Renal pelvis (tissue), 4 donors: ENCODE data around the gene CAMTA1. TPM values are rescaled to one million over a fixed set of nuclear protein-coding genes. Genes with fewer than 3 reads are reported as not detected.
"Not testable (repeated sequence)": the region's sequence is repeated elsewhere in the genome, so short reads cannot be mapped to it uniquely, and the experiment has no call there.

Source experiments
- DNase-seq: peaks from one replicate; pipeline ENCODE4 v3.0.0-alpha.2; 2013
- polyA plus RNA-seq, 3 donors: library from polyadenylated mRNA; unstranded; fragments of 120-200 nt; gene quantifications; one replicate each; pipeline ENCODE4 v1.2.1, GENCODE V29; 2013; ENCODE audit not compliant: insufficient read length in 3 of 3

Gene CAMTA1
- polyA plus RNA-seq, 3 donors = 72.3 to 83.1 (median 76.0) TPM

DNA sequence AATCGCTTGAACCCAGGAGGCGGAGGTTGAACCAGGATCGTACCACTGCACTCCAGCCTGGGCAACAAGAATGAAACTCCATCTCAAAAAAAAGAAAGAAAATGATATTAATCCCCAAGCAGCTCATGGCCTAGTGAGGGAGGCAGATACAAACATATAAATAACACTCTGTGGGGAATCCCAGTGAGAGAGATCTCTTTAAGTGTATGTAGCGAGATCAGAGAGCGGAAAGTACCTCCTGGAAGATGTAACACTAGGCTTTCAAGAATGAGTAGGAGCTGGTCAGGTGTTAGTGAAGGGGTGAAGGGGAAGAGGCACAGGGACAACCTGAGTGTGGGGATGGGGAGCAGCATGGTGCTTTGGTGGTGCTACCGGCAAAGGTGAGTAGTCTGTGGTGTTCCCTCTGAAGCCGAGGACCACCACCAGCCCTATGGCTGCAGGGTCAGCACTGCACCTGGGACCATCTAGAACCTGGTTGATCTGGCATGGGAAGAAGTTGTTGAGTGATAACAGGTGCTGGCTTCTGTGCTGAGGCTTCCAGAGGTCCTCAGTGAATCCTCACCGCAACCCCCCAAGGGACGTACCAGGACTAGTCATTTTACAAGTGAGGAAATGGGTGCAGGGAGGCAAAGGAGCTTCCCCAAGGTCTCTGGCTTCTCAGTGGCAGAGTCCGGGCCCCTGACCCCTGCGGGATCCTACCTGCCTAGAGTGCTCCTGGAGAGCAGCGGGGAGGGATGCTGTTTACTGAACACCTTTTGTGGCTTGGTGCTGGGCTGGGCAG lies 618.2 kb downstream of the CAMTA1 start:
- DNase-seq = no peak

DNA sequence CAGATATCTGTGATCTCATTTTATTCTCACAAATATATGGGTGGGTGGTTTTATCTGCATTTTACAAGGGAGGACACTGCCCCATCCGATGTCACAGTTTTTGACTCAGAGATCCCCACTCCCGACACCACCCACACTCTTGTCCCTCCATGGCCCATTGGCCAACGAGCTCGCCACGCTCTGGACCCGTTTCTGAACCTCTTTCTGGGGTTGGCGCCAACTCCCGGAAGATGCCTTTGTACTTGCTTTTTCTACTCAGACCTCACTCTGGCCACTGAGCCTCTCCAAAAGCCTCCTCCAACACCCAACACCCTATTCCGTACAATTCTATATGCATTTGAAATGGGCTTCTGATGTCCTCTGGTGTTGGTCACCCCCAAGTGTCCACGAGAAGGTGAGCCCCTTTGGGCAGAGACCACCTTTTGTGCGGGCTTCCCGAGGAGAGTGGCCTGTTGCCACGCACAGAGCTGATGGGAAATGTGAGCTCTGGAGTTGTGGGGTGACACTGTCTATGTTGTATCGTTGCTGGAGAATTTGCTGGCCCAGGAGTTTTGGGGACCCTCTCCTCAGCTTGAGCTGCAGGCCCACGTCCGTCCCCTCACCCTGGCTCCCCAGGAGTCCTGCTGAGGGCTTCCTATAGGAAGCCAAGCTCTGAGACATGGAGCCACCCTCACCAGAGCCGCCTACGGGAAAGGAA lies 618.9 kb downstream of the CAMTA1 start:
- DNase-seq = no peak

DNA sequence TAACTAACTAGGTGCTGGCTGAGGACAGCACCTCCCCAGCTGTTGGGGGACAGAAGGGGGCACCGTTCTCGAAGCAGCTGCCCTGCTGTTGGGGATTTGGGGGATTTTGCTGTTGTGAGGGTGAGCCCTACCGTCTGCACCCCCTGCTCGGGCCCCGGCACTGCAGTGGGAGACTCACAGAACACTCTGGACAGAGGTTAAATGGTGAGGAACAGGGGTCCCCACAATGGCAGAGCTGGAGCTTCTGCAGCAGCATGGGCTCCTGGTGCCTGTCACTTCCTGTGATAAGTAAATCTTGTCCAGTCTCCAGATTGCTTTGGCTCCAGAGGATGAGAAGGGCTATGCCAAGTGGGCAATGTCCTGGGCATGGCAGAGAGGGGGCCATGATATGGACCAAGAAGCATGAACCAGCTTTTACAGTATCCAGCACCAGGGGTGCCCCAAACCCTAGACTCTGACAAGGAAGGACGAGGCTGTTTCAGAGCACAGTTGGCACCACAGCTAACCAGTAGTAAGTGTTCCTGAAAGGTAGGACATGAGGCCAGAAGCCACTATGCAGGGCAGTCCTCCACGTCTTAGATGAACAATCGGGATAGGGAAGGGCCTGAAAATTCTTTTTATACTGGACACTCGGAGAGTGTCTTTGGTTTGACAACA lies 620.7 kb downstream of the CAMTA1 start:
- no peak for DNase-seq

DNA sequence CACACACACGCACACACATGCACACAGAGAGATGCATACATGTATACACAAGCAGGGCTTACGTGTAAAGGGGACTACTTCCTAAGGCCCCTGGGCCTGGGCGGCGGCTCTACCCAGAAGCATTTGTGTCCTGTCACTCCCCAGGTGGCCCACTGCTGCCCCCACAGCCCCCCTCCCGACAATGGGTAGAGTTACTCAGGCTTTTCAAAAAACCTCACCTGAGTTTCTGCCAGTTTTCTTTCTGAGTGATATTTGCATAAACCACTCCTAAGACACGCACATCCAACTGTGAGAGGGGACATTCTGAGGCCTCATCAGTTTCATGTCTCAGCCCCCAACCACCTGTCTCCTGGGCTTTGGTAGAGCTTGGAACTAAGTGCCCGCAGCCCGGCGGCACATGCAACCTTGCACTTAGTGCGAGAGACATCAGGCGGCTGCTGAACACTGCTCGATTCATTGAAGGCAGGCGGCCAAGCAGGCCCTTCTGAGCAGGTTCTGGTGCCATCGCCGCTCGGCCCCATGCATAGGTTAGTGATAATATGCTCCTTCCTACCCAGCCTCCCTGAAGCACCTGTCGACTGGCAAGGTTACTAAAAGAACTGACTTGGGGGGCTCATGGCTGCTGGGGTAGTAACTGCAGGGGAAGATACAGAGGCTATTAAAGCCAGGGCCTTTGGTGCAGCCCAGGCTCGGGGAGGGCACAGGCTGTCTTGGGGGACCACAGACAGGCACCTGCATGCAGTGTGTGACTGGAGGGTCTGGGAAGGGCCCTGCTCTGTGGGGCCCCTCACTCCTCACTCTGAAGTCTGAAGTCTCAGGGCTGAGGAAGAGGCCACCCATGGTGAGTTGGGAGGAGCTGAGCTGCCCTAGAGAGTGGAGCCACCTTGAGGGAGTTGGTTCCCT lies 621.6 kb downstream of the CAMTA1 start:
- no peak for DNase-seq

- no peak for DNase-seq
These were observed 622.3 kb downstream of the CAMTA1 start for GRCh38 chr1:7407544-7407895.

GRCh38 chr1:7407980-7408770 lies 622.9 kb downstream of the CAMTA1 start:
- DNase-seq = no peak

- DNase-seq = no peak
These were observed 623.5 kb downstream of the CAMTA1 start for GRCh38 chr1:7408771-7409150.

DNA sequence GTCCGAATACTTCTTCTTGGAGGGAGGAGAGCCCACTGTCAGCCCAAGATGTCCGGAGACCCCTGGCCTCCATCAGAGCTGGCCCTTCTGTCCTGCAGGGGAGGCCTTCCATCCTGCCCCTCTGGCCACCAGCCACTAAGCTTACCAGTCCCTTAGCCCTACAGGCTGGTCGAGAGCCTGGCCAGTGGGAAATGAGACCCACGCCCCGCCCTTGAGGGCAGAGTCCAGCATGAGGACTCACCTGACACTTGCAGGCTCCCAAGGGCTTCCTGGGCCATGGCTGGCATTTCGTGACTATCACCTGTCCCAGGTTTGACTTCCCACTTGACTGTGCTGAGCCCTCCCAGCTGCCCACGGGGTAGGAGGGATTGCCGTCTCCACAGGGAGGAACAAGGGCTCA lies 624.0 kb downstream of the CAMTA1 start:
- DNase-seq = no peak

DNA sequence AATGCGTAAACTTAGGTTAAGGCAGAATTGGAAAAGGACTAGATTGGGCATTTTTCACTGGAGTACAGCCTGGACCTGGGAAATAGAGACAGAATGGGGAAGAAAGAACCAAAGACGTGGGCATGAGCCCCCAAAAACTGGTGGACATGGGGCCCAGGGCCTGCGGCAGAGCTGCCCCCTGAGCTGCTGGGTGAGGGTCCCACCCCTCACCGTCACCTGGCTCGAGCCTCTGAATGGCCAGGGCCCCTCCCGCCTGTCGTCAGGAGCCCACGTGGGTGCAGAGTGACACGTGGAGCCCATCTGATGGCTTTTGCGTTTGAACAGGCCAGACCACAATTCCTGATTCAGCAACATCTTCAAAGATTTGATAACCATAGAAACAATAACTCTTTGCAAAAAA lies 624.9 kb downstream of the CAMTA1 start:
- no peak for DNase-seq

GRCh38 chr1:7417618-7418017 lies 632.4 kb downstream of the CAMTA1 start:
- DNase-seq = not testable (repeated sequence)

GRCh38 chr1:7418442-7419080 lies 633.3 kb downstream of the CAMTA1 start:
- no peak for DNase-seq

GRCh38 chr1:7420098-7420445 lies 634.8 kb downstream of the CAMTA1 start:
- no peak for DNase-seq

GRCh38 chr1:7420470-7421100 lies 635.3 kb downstream of the CAMTA1 start:
- no peak for DNase-seq

- DNase-seq = no peak
These were observed 636.3 kb downstream of the CAMTA1 start for GRCh38 chr1:7421471-7422075.

- DNase-seq = no peak
These were observed 636.8 kb downstream of the CAMTA1 start for GRCh38 chr1:7422081-7422480.

- DNase-seq = no peak
These were observed 637.3 kb downstream of the CAMTA1 start for GRCh38 chr1:7422561-7422960.

GRCh38 chr1:7422966-7423365 lies 637.7 kb downstream of the CAMTA1 start:
- no peak for DNase-seq

GRCh38 chr1:7424352-7424890 lies 639.2 kb downstream of the CAMTA1 start:
- DNase-seq = no peak

GRCh38 chr1:7425229-7425628 lies 640.0 kb downstream of the CAMTA1 start:
- DNase-seq = no peak

DNA sequence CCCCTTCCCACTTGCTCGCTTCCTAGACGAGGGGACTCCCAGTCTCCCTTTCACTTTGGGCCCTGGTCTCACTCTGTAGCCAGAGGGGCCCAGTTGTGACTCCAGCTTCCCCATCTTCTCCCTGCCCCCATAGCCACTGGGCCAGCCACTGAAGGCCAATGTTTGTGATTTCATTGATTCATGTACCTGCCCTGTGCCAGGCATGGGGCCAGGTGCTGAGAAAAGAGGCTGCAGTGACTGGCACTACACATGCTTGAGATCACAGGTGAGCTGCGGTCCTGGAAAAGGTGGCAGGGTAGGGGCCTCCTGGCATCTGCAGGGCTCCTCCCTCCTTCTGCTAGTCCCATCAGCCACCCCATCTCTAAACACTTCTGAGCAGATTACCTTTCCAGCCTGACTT lies 640.5 kb downstream of the CAMTA1 start:
- DNase-seq = no peak
